ENCODE data around the gene CDK19. TPM values are rescaled to one million over a fixed set of nuclear protein-coding genes. Genes with fewer than 3 reads are reported as not detected.

CDK19 gene
- total RNA-seq, 1 experiment from 2014 or later: 7.0 TPM

- Histone ChIP-seq H3K56ac (ENCODE audit: insufficient read length, low read depth, low read length) (no peak overlapping the region), H3K4ac (ENCODE audit: low read depth, low read length) (no peak overlapping the region), H3K4me1 (ENCODE audit: insufficient read depth, low read length) (no peaks in the 10 kb centered on the region), H2BK15ac (ENCODE audit: low read depth, low read length) (no peak overlapping the region), H3K14ac (ENCODE audit: insufficient read depth, low read length) (no peak overlapping the region), H3T11ph (ENCODE audit: low read length) (no peak overlapping the region), H2AK5ac (ENCODE audit: insufficient read length, low read length) (no peak overlapping the region), H3K23me2 (ENCODE audit: insufficient read length, low read depth, low read length, poor library complexity, severe bottlenecking) (no peaks in the 10 kb centered on the region), H3K79me2 (ENCODE audit: insufficient read depth, low read length) (no peaks in the 10 kb centered on the region; the same call in 1 of the 2 replicates), H2BK20ac (ENCODE audit: low read depth, low read length, poor library complexity, severe bottlenecking) (no peak overlapping the region), H3K27me3 (ENCODE audit: insufficient read depth, low read length) (no peaks in the 10 kb centered on the region), H3K9ac (ENCODE audit: extremely low read depth, insufficient read length, low read length) (no peak overlapping the region), H3K9me3 (ENCODE audit: control insufficient read depth, low read depth, low read length) (no peaks in the 10 kb centered on the region), H2BK5ac (ENCODE audit: insufficient read length, low read length) (no peak overlapping the region), H3K27ac (ENCODE audit: insufficient read length, low read depth, low read length) (no peak overlapping the region), H4K8ac (replicated peaks; ENCODE audit: insufficient read length, low read depth, low read length) (no peak overlapping the region), H4K91ac (ENCODE audit: insufficient read length, low read depth, low read length) (no peak overlapping the region), H2BK12ac (ENCODE audit: insufficient read length, low read depth, low read length) (no peak overlapping the region), H3K4me2 (ENCODE audit: insufficient read depth, insufficient read length, low read length) (no peak overlapping the region), H3K18ac (ENCODE audit: insufficient read length, low read depth, low read length) (no peak overlapping the region), H4K20me1 (ENCODE audit: control insufficient read depth, insufficient read depth, insufficient read length) (no peaks in the 10 kb centered on the region), H3K23ac (ENCODE audit: insufficient read length, low read depth, low read length) (no peak overlapping the region), H4K5ac (ENCODE audit: insufficient read length, low read depth, low read length) (no peak overlapping the region), H3K79me1 (ENCODE audit: insufficient read depth, low read depth, low read length, poor library complexity, severe bottlenecking) (no peaks in the 10 kb centered on the region), H2AFZ (ENCODE audit: low read length) (no peak overlapping the region), H2BK120ac (ENCODE audit: low read depth, low read length, poor library complexity, severe bottlenecking) (no peak overlapping the region)
- Mint-ChIP-seq H3K4me3 (no peak overlapping the region), H3K9me3 (no peaks in the 10 kb centered on the region), H3K27ac (no peak overlapping the region), H3K36me3 (ENCODE audit: insufficient read depth in 1 of 3, low read depth in 3 of 3) (0 out of 7 replicates have a peak, but pooled peaks cover 0 to 3% (median 0%) of the 10 kb centered on the region in 3 experiments), H3K27me3 (ENCODE audit: low read depth) (no peaks in the 10 kb centered on the region), H3K4me1 (peaks cover 13 to 22% of the 10 kb centered on the region in 2 experiments)
- no peak for TF ChIP-seq CTCF (conservative IDR thresholded peaks at IDR 0.05)
- no peak for DNase-seq
- no CpG with 5 or more reads among the region's 1 CpG for WGBS (ENCODE audit: extremely low coverage, insufficient read length, low lambda C conversion rate)
Measured at GRCh38 chr6:110687326-110687725, 127.9 kb downstream of the CDK19 start.

All from H9 (cell line).